OCI-LY7 (cell line): ENCODE measurements around the gene GNAT2. TPM values are rescaled to one million over a fixed set of nuclear protein-coding genes. Genes with fewer than 3 reads are reported as not detected.

ENCODE experiments used
- BruUV-seq: library from RNA; stranded (reverse); fragments of 400-500 nt; replicated peaks from 2 replicates; lab custom pipeline; 2021; lab: Mats Ljungman, UMichigan
- CTCF ChIA-PET: fragments of 300-600 bp; sonication (Branson Sonifier 250); formaldehyde crosslinking; loops from one replicate; lab custom pipeline; 2022; ENCODE audit warnings: antibody characterized with exemption; ENCODE audit not compliant: unreplicated experiment; lab: Charles Lee
- POLR2A ChIA-PET: fragments of 300-600 bp; sonication (Branson Sonifier 250); formaldehyde crosslinking; loops from one replicate; lab custom pipeline; 2022; ENCODE audit warnings: antibody characterized with exemption; lab: Charles Lee
- DNase-seq: peaks from one replicate; pipeline ENCODE4 v3.0.0-alpha.2; 2015; ENCODE audit warnings: low spot score
- H2AFZ ChIP-seq: fragments of 200-600 bp; sonication (generic), shearing (Covaris generic); 2 replicates; pipeline ENCODE4 v1.6.1; 2014; ENCODE audit warnings: mild to moderate bottlenecking, antibody characterized with exemption, low read length, moderate library complexity
- H3K27ac ChIP-seq: fragments of 200-600 bp; sonication (generic); 2 replicates; pipeline ENCODE4 v1.5.1; 2014; ENCODE audit warnings: mixed run types, low read depth, mild to moderate bottlenecking, moderate library complexity, low read length, inconsistent platforms; ENCODE audit not compliant: poor library complexity, severe bottlenecking
- H3K36me3 ChIP-seq: fragments of 200-600 bp; sonication (generic); 2 replicates; pipeline ENCODE4 v1.6.1; 2014; ENCODE audit warnings: mild to moderate bottlenecking, antibody characterized with exemption, low read length, moderate library complexity, mixed read lengths; ENCODE audit not compliant: insufficient read depth
- H3K4me1 ChIP-seq: fragments of 200-600 bp; sonication (generic); 2 replicates; pipeline ENCODE4 v1.5.1; 2014; ENCODE audit warnings: mild to moderate bottlenecking, low read length; ENCODE audit not compliant: insufficient read depth, poor library complexity, severe bottlenecking
- H3K4me2 ChIP-seq: fragments of 200-600 bp; sonication (generic); 2 replicates; pipeline ENCODE4 v1.6.1; 2014; ENCODE audit warnings: mild to moderate bottlenecking, low read length
- H3K4me3 ChIP-seq: fragments of 200-600 bp; sonication (generic); 2 replicates; pipeline ENCODE4 v1.5.1; 2014; ENCODE audit warnings: mild to moderate bottlenecking, low read depth, low read length; ENCODE audit not compliant: poor library complexity, severe bottlenecking
- H3K79me2 ChIP-seq: fragments of 200-600 bp; sonication (generic); 2 replicates; pipeline ENCODE4 v1.6.1; 2016; ENCODE audit warnings: low read depth, mild to moderate bottlenecking, low read length, moderate library complexity, mixed read lengths; ENCODE audit not compliant: insufficient read depth
- H3K9me2 ChIP-seq: fragments of 200-600 bp; sonication (generic); 2 replicates; pipeline ENCODE4 v1.6.1; 2016; ENCODE audit warnings: mild to moderate bottlenecking, low read length, mixed read lengths; ENCODE audit not compliant: insufficient read depth
- H3K9me3 ChIP-seq: fragments of 200-600 bp; sonication (generic); 2 replicates; pipeline ENCODE4 v1.6.1; 2014; ENCODE audit warnings: mild to moderate bottlenecking, mixed run types, low read length, mixed read lengths
- H4K20me1 ChIP-seq: fragments of 200-600 bp; sonication (generic); 2 replicates; pipeline ENCODE4 v1.6.1; 2014; ENCODE audit warnings: mild to moderate bottlenecking, antibody characterized with exemption, low read length, moderate library complexity, mixed read lengths; ENCODE audit not compliant: insufficient read depth
- EZH2phosphoT487 ChIP-seq: fragments of 200-600 bp; sonication (generic); IDR thresholded peaks from 2 replicates; pipeline ENCODE4 v1.6.1; 2018; ENCODE audit warnings: low read depth, borderline replicate concordance, mild to moderate bottlenecking, mixed run types, antibody characterized with exemption, low read length, moderate library complexity, mixed read lengths
- intact Hi-C: fragments of 100-400 bp; cut with micrococcal nuclease; formaldehyde crosslinking; loops from one replicate; pipeline ENCODE4 v1.10.0; 2022; ENCODE audit not compliant: unreplicated experiment
- total RNA-seq, 2 experiments: library from RNA; depleted of rRNA in 1 of 2; stranded (reverse); fragments of >200 nt in 1 of 2; shearing (Covaris generic) in 1 of 2; gene quantifications; 2 replicates each; pipeline ENCODE4 v1.2.3, GENCODE V29; 2014 to 2022
- TF ChIP-seq, protein P1 (sequence below): fragments of 200-600 bp; sonication (generic); conservative IDR thresholded peaks from 2 replicates; pipeline ENCODE4 v1.5.1; 2014; ENCODE audit warnings: mild to moderate bottlenecking, antibody characterized with exemption, low read length, moderate library complexity, mixed read lengths

Gene GNAT2
- total RNA-seq, 2 experiments from 2014 or later = 1.3 TPM; not detected in 1

DNA sequence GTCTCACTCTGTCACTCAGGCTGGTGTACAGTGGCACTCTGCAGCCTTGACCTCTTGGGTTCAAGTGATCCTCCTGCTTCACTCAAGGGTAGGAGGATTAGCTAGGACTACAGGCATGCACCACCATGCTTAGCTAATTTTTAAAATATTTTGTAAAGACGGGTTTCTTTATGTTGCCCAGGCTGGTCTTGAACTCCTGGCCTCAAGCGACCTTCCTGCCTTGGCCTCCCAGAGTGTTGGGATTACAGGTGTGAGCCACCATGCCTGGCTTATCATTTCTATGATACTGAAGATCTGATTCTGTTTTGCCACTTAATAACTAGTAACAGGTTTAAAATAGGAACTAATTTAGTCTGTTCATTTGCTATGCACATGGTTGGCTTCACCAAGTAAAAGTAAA is 37.4 kb downstream of the GNAT2 start:
- no peak for TF ChIP-seq EZH2phosphoT487
- TF ChIP-seq, protein P1, sequence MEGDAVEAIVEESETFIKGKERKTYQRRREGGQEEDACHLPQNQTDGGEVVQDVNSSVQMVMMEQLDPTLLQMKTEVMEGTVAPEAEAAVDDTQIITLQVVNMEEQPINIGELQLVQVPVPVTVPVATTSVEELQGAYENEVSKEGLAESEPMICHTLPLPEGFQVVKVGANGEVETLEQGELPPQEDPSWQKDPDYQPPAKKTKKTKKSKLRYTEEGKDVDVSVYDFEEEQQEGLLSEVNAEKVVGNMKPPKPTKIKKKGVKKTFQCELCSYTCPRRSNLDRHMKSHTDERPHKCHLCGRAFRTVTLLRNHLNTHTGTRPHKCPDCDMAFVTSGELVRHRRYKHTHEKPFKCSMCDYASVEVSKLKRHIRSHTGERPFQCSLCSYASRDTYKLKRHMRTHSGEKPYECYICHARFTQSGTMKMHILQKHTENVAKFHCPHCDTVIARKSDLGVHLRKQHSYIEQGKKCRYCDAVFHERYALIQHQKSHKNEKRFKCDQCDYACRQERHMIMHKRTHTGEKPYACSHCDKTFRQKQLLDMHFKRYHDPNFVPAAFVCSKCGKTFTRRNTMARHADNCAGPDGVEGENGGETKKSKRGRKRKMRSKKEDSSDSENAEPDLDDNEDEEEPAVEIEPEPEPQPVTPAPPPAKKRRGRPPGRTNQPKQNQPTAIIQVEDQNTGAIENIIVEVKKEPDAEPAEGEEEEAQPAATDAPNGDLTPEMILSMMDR = no peak
- Histone ChIP-seq H3K79me2 (no peaks in the 10 kb centered on the region), H3K4me1 (no peaks in the 10 kb centered on the region), H4K20me1 (no peaks in the 10 kb centered on the region), H3K27ac (no peak overlapping the region), H3K9me3 (no peaks in the 10 kb centered on the region), H3K9me2 (no peaks in the 10 kb centered on the region), H3K4me2 (no peak overlapping the region), H2AFZ (no peak overlapping the region), H3K36me3 (peaks cover 79% of the 10 kb centered on the region), H3K4me3 (no peak overlapping the region)
- ChIA-PET CTCF (no interaction called here), POLR2A (interaction anchor here (0.5 kb wide), 1 partner anchor 440 kb away, joined by 3 read pairs; no protein-coding TSS in a partner anchor)
- no peak for DNase-seq
- no TSS peak for BruUV-seq
- intact Hi-C loops = no loop called here

DNA sequence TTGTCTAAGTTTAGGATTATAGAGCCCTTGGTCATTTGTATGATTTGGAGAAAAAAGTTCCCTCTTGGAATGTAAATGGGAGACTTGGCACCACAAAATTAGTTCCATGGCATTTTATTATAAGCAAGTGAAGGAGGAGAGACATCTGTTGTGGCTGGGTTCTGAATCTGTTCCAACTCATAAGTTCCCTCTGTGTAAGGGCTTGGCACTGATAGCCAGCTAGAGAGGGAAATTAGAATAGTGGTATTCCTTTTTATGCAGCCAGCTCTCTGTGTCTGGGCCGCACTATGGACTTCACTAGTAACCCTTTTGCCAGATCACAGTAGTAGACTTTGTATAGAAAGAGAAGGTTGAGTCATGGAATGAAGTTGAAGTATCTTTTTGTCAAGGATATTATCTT is 39.9 kb downstream of the GNAT2 start:
- CTCF ChIA-PET = no interaction called here
- no peaks in the 10 kb centered on the region for H3K79me2 ChIP-seq
- H2AFZ ChIP-seq = no peak overlapping the region
- no peaks in the 10 kb centered on the region for H4K20me1 ChIP-seq
- DNase-seq = no peak
- no TSS peak for BruUV-seq
- intact Hi-C loops = no loop called here
- H3K4me2 ChIP-seq = no peak overlapping the region
- no peaks in the 10 kb centered on the region for H3K9me2 ChIP-seq
- POLR2A ChIA-PET = interaction anchor here (0.6 kb wide), 1 partner anchor 567 kb away, joined by 4 read pairs; no protein-coding TSS in a partner anchor
- no peak overlapping the region for H3K4me3 ChIP-seq
- no peak overlapping the region for H3K27ac ChIP-seq
- TF ChIP-seq EZH2phosphoT487 = no peak
- TF ChIP-seq, protein P1 = no peak
- no peaks in the 10 kb centered on the region for H3K9me3 ChIP-seq
- H3K4me1 ChIP-seq = no peaks in the 10 kb centered on the region
- H3K36me3 ChIP-seq = peaks cover 57% of the 10 kb centered on the region

DNA sequence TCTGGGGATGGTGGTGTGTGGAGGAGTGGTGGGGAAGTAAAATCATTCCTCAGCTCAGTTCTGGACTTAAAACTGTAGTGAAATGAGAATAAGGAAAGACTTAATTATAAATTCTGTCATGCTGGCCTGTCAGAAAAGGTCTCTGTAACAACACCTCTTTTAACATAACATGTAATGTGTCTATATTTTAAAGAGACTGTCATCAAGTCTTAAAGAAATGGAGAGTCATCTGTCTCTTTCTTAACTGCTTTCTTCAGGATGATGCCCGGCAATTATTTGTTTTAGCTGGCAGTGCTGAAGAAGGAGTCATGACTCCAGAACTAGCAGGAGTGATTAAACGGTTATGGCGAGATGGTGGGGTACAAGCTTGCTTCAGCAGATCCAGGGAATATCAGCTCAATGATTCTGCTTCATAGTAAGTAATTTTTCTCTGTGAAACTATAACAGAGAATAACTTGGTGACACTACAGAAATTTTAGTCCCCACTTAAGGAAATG is 40.4 kb downstream of the GNAT2 start:
- no peak overlapping the region for H3K4me2 ChIP-seq
- H3K4me1 ChIP-seq = no peaks in the 10 kb centered on the region
- TF ChIP-seq EZH2phosphoT487 = no peak
- TF ChIP-seq, protein P1 = no peak
- H3K36me3 ChIP-seq = peaks cover 52% of the 10 kb centered on the region
- ChIA-PET POLR2A (interaction anchor here (0.6 kb wide), 1 partner anchor 566 kb away, joined by 4 read pairs; no protein-coding TSS in a partner anchor), CTCF (no interaction called here)
- no peak for DNase-seq
- H4K20me1 ChIP-seq = no peaks in the 10 kb centered on the region
- intact Hi-C loops = no loop called here
- no peaks in the 10 kb centered on the region for H3K9me2 ChIP-seq
- H2AFZ ChIP-seq = no peak overlapping the region
- H3K79me2 ChIP-seq = no peaks in the 10 kb centered on the region
- H3K27ac ChIP-seq = no peak overlapping the region
- no TSS peak for BruUV-seq
- H3K4me3 ChIP-seq = no peak overlapping the region
- no peaks in the 10 kb centered on the region for H3K9me3 ChIP-seq
